HepG2 (cell line): Measurements from ENCODE around the gene ZNF443. TPM values are rescaled to one million over a fixed set of nuclear protein-coding genes. Genes with fewer than 3 reads are reported as not detected.

Experiments
- CBFB ChIP-seq: sonication (generic); formaldehyde crosslinking; IDR thresholded peaks from 2 replicates; pipeline ENCODE4 v1.4.0; 2020; ENCODE audit warnings: missing genetic modification reagents
- DNMT3B ChIP-seq: conservative IDR thresholded peaks from 2 replicates; pipeline ENCODE4 v1.6.1; 2016; ENCODE audit warnings: missing biosample characterization, control low read depth
- EP300 ChIP-seq, 3 experiments: sonication (generic) in 1 of 3; formaldehyde crosslinking in 1 of 3; IDR thresholded peaks; 2 replicates each; pipeline versions ENCODE4 v1.5.1 to v1.6.1; 2011 to 2020; ENCODE audit warnings: low read depth in 2 of 3, low read length in 2 of 3, borderline replicate concordance in 1 of 3, improper control_type of control experiment in 1 of 3, mild to moderate bottlenecking in 1 of 3, missing genetic modification reagents in 1 of 3, moderate library complexity in 1 of 3
- HOMEZ ChIP-seq: IDR thresholded peaks from 2 replicates; pipeline ENCODE4 v1.6.1; 2016; ENCODE audit warnings: low read depth
- NAIF1 ChIP-seq: sonication (generic); formaldehyde crosslinking; IDR thresholded peaks from 2 replicates; pipeline ENCODE4 v1.5.0; 2020; ENCODE audit warnings: mild to moderate bottlenecking, missing genetic modification reagents, borderline replicate concordance
- RFXAP ChIP-seq: sonication (generic); formaldehyde crosslinking; IDR thresholded peaks from 2 replicates; pipeline ENCODE4 v1.4.0; 2020; ENCODE audit warnings: missing genetic modification reagents, borderline replicate concordance
- SIX4 ChIP-seq: sonication (generic); formaldehyde crosslinking; IDR thresholded peaks from 2 replicates; pipeline ENCODE4 v1.4.0; 2020; ENCODE audit warnings: missing genetic modification reagents
- SMAD3 ChIP-seq: sonication (generic); formaldehyde crosslinking; IDR thresholded peaks from 2 replicates; pipeline ENCODE4 v1.4.0; 2020; ENCODE audit warnings: missing genetic modification reagents
- SRSF1 ChIP-seq: fragments of 200-400 bp; formaldehyde crosslinking; optimal IDR thresholded peaks from 2 replicates; pipeline ENCODE3; 2017; ENCODE audit warnings: mild to moderate bottlenecking, low read depth, low read length, moderate library complexity
- U2AF1 ChIP-seq: fragments of 200-400 bp; formaldehyde crosslinking; optimal IDR thresholded peaks from 2 replicates; pipeline ENCODE3; 2017; ENCODE audit warnings: mild to moderate bottlenecking, low read depth, low read length
- ZFP37 ChIP-seq: sonication (generic); formaldehyde crosslinking; IDR thresholded peaks from 2 replicates; pipeline ENCODE4 v1.4.0; 2020; ENCODE audit warnings: missing genetic modification reagents, borderline replicate concordance
- ZNF232 ChIP-seq: sonication (generic); formaldehyde crosslinking; IDR thresholded peaks from 2 replicates; pipeline ENCODE4 v1.4.0; 2020; ENCODE audit warnings: missing genetic modification reagents, borderline replicate concordance
- ZNF256 ChIP-seq: sonication (generic); formaldehyde crosslinking; conservative IDR thresholded peaks from 2 replicates; pipeline ENCODE4 v1.4.0; 2020; ENCODE audit warnings: missing genetic modification reagents
- ZNF552 ChIP-seq: sonication (generic); formaldehyde crosslinking; IDR thresholded peaks from 2 replicates; pipeline ENCODE4 v1.9.0; 2022; ENCODE audit warnings: missing genetic modification reagents, mild to moderate bottlenecking, borderline replicate concordance
- ZNF639 ChIP-seq: conservative IDR thresholded peaks from 2 replicates; pipeline ENCODE4 v1.6.1; 2018; ENCODE audit warnings: missing genetic modification reagents
- ZNF83 ChIP-seq: sonication (generic); formaldehyde crosslinking; IDR thresholded peaks from 2 replicates; pipeline ENCODE4 v1.4.0; 2020; ENCODE audit warnings: missing genetic modification reagents, mild to moderate bottlenecking, borderline replicate concordance
- ZNF850 ChIP-seq: sonication (generic); formaldehyde crosslinking; conservative IDR thresholded peaks from 2 replicates; pipeline ENCODE4 v1.9.0; 2021; ENCODE audit warnings: mild to moderate bottlenecking, missing genetic modification reagents
- polyA plus RNA-seq, 8 experiments: library from polyadenylated mRNA; depleted of rRNA in 3 of 8; stranded (reverse) in 7 of 8; unstranded in 1 of 8; fragments of >200 nt; fragmentation: Illumina TruSeq in 4 of 8; extraction: Trizol in 4 of 8; gene quantifications; 2 replicates each; pipeline versions ENCODE4 v1.2.1 to v1.2.3, GENCODE V29; 2011 to 2016; ENCODE audit warnings: low read depth in 4 of 8, missing spikeins in 1 of 8, mixed read lengths in 1 of 8; ENCODE audit not compliant: insufficient read depth in 1 of 8
- total RNA-seq, 5 experiments: library from RNA; depleted of rRNA; stranded (reverse); fragments of >200 nt; fragmentation: Illumina TruSeq; extraction: Trizol; gene quantifications; 2 replicates each; pipeline ENCODE4 v1.2.3, GENCODE V29; 2016; ENCODE audit warnings: low read depth in 1 of 5
- TF ChIP-seq, protein P1 (sequence below): sonication (generic); formaldehyde crosslinking; IDR thresholded peaks from 2 replicates; pipeline ENCODE4 v1.4.0; 2020; ENCODE audit warnings: missing genetic modification reagents
- TF ChIP-seq, protein P2 (sequence below): IDR thresholded peaks from 2 replicates; pipeline ENCODE4 v1.6.1; 2018; ENCODE audit warnings: missing genetic modification reagents, mild to moderate bottlenecking, missing compliant biosample characterization
- TF ChIP-seq, protein P3 (sequence below): IDR thresholded peaks from 2 replicates; pipeline ENCODE4 v1.6.1; 2012; ENCODE audit warnings: low read length, improper control_type of control experiment

Gene ZNF443
- total and polyA plus RNA-seq, 2 of the 13 experiments (the other 11 are each of a cell fraction or from before 2014, with no cell fraction given), result 3.6 to 19.0 TPM

DNA sequence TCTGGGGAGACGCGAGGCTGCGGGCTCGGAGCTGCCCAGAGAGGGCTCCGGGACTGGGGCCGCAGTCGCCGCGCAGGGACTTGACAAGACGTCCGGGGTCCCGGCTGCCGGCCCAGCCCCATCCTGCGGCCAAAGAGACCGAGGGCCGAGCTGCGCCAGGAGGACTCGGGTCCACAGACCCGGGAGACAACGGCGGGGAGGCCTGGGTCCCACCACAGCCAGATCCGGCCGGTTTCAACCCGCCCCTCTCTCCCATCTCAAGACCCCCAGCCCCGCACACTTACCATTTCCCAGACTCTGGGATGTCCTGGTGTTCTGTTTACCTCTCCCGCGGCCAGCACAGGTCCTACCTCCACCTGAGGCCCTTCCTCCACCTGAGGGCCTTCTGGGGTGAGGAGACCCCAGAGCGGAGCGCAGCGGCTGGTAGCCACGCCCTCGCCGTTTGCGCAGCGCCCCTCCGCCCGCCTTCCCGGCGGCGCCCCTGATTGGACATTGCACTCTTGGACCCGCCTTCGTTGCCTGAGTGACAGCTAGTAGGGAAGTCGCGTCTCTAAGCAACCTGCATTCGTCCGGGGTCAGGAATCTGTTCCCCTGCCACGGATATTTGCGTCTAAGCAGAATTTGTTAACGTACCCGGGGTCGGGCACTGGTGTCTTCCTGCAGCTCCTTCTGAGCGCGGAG is 43.7 kb upstream of the ZNF443 start, which contains the start of gene ZNF709 (continued):
- TF ChIP-seq DNMT3B (CRISPR knock-in tag) (peak; percentile 79; the same call in 1 of the 2 replicates), ZNF850 (no peak), ZNF552 (CRISPR knock-in tag) (no peak), ZNF83 (CRISPR knock-in tag) (no peak), ZNF639 (CRISPR knock-in tag) (0 out of 2 replicates have a peak, but pooled peaks have one; percentile 9), RFXAP (peak; percentile 45; the same call in 1 of the 2 replicates), SMAD3 (CRISPR knock-in tag) (0 out of 2 replicates have a peak, but pooled peaks have one; percentile 46), HOMEZ (CRISPR knock-in tag) (no peak), NAIF1 (CRISPR knock-in tag) (no peak), ZFP37 (CRISPR knock-in tag) (no peak), U2AF1 (no peak), ZNF232 (no peak), SIX4 (CRISPR knock-in tag) (no peak), SRSF1 (no peak), EP300 (IDR thresholded peaks at IDR 0.05; ENCODE audit: low read depth in 2 of 2, low read length in 2 of 2) (no peak), EP300 (CRISPR knock-in tag; IDR thresholded peaks at IDR 0.05; ENCODE audit: borderline replicate concordance) (no peak), ZNF256 (CRISPR knock-in tag) (peak; percentile 40; the same call in 1 of the 2 replicates), CBFB (CRISPR knock-in tag) (peak; percentile 52; the same call in 1 of the 2 replicates)
- TF ChIP-seq, protein P1, sequence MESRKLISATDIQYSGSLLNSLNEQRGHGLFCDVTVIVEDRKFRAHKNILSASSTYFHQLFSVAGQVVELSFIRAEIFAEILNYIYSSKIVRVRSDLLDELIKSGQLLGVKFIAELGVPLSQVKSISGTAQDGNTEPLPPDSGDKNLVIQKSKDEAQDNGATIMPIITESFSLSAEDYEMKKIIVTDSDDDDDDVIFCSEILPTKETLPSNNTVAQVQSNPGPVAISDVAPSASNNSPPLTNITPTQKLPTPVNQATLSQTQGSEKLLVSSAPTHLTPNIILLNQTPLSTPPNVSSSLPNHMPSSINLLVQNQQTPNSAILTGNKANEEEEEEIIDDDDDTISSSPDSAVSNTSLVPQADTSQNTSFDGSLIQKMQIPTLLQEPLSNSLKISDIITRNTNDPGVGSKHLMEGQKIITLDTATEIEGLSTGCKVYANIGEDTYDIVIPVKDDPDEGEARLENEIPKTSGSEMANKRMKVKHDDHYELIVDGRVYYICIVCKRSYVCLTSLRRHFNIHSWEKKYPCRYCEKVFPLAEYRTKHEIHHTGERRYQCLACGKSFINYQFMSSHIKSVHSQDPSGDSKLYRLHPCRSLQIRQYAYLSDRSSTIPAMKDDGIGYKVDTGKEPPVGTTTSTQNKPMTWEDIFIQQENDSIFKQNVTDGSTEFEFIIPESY, result no peak
- TF ChIP-seq, protein P2, sequence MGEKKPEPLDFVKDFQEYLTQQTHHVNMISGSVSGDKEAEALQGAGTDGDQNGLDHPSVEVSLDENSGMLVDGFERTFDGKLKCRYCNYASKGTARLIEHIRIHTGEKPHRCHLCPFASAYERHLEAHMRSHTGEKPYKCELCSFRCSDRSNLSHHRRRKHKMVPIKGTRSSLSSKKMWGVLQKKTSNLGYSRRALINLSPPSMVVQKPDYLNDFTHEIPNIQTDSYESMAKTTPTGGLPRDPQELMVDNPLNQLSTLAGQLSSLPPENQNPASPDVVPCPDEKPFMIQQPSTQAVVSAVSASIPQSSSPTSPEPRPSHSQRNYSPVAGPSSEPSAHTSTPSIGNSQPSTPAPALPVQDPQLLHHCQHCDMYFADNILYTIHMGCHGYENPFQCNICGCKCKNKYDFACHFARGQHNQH (CRISPR knock-in tag), result peak; percentile 81
- TF ChIP-seq, protein P3, sequence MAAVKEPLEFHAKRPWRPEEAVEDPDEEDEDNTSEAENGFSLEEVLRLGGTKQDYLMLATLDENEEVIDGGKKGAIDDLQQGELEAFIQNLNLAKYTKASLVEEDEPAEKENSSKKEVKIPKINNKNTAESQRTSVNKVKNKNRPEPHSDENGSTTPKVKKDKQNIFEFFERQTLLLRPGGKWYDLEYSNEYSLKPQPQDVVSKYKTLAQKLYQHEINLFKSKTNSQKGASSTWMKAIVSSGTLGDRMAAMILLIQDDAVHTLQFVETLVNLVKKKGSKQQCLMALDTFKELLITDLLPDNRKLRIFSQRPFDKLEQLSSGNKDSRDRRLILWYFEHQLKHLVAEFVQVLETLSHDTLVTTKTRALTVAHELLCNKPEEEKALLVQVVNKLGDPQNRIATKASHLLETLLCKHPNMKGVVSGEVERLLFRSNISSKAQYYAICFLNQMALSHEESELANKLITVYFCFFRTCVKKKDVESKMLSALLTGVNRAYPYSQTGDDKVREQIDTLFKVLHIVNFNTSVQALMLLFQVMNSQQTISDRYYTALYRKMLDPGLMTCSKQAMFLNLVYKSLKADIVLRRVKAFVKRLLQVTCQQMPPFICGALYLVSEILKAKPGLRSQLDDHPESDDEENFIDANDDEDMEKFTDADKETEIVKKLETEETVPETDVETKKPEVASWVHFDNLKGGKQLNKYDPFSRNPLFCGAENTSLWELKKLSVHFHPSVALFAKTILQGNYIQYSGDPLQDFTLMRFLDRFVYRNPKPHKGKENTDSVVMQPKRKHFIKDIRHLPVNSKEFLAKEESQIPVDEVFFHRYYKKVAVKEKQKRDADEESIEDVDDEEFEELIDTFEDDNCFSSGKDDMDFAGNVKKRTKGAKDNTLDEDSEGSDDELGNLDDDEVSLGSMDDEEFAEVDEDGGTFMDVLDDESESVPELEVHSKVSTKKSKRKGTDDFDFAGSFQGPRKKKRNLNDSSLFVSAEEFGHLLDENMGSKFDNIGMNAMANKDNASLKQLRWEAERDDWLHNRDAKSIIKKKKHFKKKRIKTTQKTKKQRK, result no peak
